K562 (cell line): ENCODE measurements around the gene FILIP1. TPM values are rescaled to one million over a fixed set of nuclear protein-coding genes. Genes with fewer than 3 reads are reported as not detected.

Experiments
- CLOCK ChIP-seq: fragments of 250-450 bp; sonication (Bioruptor Pico); IDR thresholded peaks from 2 replicates; pipeline ENCODE4 v1.4.0; 2020; ENCODE audit warnings: mild to moderate bottlenecking, moderate library complexity, borderline replicate concordance
- PTRF ChIP-seq: fragments of 450-650 bp; IDR thresholded peaks from 2 replicates; pipeline ENCODE4 v1.6.1; 2016; ENCODE audit warnings: mild to moderate bottlenecking, missing genetic modification characterization, missing compliant biosample characterization
- RBM14 ChIP-seq: fragments of 200-400 bp; formaldehyde crosslinking; IDR thresholded peaks from 2 replicates; pipeline ENCODE4 v1.6.1; 2018; ENCODE audit warnings: low read depth, mild to moderate bottlenecking, low read length, moderate library complexity, borderline replicate concordance; ENCODE audit not compliant: insufficient read depth
- STAT5B ChIP-seq: fragments of 250-450 bp; sonication (Bioruptor Pico); IDR thresholded peaks from 2 replicates; pipeline ENCODE4 v1.8.0; 2021; ENCODE audit warnings: mild to moderate bottlenecking, inconsistent platforms
- SUPT5H ChIP-seq: fragments of 450-650 bp; IDR thresholded peaks from 2 replicates; pipeline ENCODE4 v1.6.1; 2016
- ZNF655 ChIP-seq: fragments of 250-450 bp; sonication (Bioruptor Pico); IDR thresholded peaks from 2 replicates; pipeline ENCODE4 v1.5.0; 2021
- ZNF830 ChIP-seq: fragments of 250-450 bp; sonication (Bioruptor Pico); IDR thresholded peaks from 2 replicates; pipeline ENCODE4 v1.5.0; 2021; ENCODE audit warnings: mild to moderate bottlenecking
- polyA plus RNA-seq, 8 experiments: library from polyadenylated mRNA; depleted of rRNA in 4 of 8; stranded (reverse) in 5 of 8; unstranded in 3 of 8; fragments of >200 nt; fragmentation: Nextera tagmentation in 2 of 8; fragmentation: Illumina TruSeq in 1 of 8; extraction: Ambion mirVana in 2 of 8; extraction: Trizol in 1 of 8; gene quantifications; 2 replicates each; pipeline versions ENCODE4 v1.2.1 to v1.2.3, GENCODE V29; 2011 to 2014; ENCODE audit warnings: inconsistent platforms in 1 of 8, missing spikeins in 1 of 8
- total RNA-seq, 7 experiments: library from RNA; depleted of rRNA in 6 of 7; stranded (reverse); fragments of >200 nt in 6 of 7; fragmentation: Illumina TruSeq in 2 of 7; extraction: Trizol in 2 of 7; gene quantifications; 2 replicates each; pipeline versions ENCODE4 v1.2.1 to v1.2.3, GENCODE V29; 2011 to 2021; ENCODE audit warnings: low replicate concordance in 1 of 7

FILIP1 gene
- total and polyA plus RNA-seq, 9 of the 15 experiments (the other 6 are each of a cell fraction or from before 2014, with no cell fraction given) = 0.03 to 0.25 (median 0.10) TPM; not detected in 1

- no peak for TF ChIP-seq ZNF655 (CRISPR knock-in tag)
- TF ChIP-seq CLOCK (CRISPR knock-in tag) = no peak
- TF ChIP-seq ZNF830 (CRISPR knock-in tag) = no peak
- TF ChIP-seq STAT5B (CRISPR knock-in tag) = no peak
- TF ChIP-seq PTRF (tag) = no peak
- no peak for TF ChIP-seq SUPT5H
- no peak for TF ChIP-seq RBM14
These were observed 186.1 kb downstream of the FILIP1 start (continued) for GRCh38 chr6:75307364-75308004.
